NCI-H69 (cell line): ENCODE results near the gene SEMA3A.
"Not testable (repeated sequence)": the region's sequence is repeated elsewhere in the genome, so short reads cannot be mapped to it uniquely, and the experiment has no call there.

Experiments
- DNase-seq: peaks from one replicate; lab custom pipeline; 2025; lab: John Stamatoyannopoulos, UW

SEMA3A gene

GRCh38 chr7:84194484-84195271 lies at the start of gene SEMA3A:
Gene SEMA3A, minus strand, starts transcription at chr7:84194789. Its CDS starts 203 bp downstream, at chr7:84194586.
- DNase-seq: peak; percentile 86

- DNase-seq: not testable (repeated sequence)
Measured at GRCh38 chr7:84243037-84243436, 48.4 kb upstream of the SEMA3A start.

DNA sequence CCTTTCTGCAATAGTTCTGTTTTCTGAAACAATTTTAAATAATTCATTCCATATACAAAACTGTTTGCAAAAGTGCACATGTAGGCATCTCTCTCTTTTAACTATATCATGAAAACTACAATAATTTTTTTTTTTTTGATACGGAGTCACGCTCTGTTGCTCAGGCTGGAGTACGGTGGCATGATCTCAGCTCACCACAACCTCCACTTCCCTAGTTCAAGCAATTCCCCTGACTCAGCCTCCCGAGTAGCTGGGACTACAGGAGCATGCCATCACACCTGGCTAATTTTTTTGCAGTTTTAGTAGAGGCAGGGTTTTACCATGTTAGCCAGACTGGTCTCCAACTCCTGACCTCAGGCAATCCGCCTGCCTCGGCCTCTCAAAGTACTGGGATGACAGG lies 44.0 kb upstream of the SEMA3A start:
- DNase-seq: no peak

DNA sequence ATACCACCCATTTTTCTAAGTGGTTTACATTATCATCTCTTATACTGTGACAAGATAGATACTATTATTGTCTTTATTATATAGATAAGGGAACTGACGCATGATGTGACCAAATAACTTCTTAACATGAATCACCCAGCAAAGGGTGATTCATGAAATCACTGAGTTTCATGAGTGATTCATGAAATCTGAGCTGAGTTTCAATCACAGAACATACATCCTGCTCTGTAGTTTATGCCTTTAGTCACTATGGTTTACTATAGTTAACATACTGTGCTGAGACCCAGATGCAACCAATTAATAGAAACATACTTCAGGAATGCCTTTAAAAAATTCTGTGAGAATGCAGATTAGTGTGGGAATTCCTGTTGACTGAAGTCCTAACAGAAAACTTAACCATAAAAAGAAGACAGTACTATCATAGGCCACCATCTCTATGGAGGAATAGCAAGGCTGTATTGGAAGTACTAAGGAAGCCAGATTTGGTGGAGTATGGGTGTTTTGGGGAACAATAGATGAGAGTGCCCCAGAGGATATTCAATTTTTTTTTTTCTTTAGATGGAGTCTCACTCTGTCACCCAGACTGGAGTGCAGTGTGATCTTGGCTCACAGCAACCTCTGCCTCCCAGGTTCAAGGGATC lies 43.1 kb upstream of the SEMA3A start:
- peak; percentile 31 for DNase-seq

- no peak for DNase-seq
Measured at GRCh38 chr7:84236398-84236797, 41.8 kb upstream of the SEMA3A start.

DNA sequence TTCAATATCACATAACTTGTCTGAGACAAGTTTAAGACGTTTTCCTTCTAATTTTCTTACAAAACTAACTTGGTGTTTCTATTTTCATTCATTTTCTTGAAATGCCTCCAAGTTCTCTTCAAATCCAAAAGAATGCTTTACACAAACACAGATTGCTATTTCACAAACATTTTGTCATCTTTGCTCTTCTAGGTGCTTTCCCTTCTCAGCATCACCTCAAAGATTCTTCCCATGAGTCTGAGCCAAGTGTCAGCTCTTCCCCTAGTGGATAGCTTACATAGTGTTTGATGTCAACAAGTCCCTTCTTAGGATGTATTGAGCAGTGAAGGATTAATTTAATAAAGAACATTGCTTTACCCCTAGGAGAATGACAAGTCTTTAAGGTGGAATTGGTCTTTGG lies 38.1 kb upstream of the SEMA3A start:
- peak; percentile 20 for DNase-seq

- no peak for DNase-seq
Measured at GRCh38 chr7:84231157-84231556, 36.6 kb upstream of the SEMA3A start.

DNA sequence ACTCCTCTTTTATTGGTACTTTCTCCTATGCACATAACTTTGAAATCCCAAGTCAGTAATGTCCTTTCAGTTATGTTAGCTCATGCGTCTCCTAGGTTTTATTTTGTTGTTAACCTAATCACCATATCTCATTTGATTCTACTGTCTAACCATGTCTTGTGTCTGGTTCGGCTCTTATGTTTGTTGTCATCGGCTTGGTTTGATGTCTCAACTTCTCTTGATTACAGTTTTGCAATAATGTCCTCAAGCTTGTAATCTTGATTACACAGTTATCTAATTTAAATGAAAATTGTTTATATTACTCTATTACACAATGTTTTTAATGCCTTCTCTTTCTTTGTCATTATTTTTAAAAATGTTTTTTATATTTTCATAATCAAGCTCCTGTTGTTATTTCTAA lies 35.9 kb upstream of the SEMA3A start:
- DNase-seq: no peak

GRCh38 chr7:84228526-84228925 lies 33.9 kb upstream of the SEMA3A start:
- peak; percentile 55 for DNase-seq

DNA sequence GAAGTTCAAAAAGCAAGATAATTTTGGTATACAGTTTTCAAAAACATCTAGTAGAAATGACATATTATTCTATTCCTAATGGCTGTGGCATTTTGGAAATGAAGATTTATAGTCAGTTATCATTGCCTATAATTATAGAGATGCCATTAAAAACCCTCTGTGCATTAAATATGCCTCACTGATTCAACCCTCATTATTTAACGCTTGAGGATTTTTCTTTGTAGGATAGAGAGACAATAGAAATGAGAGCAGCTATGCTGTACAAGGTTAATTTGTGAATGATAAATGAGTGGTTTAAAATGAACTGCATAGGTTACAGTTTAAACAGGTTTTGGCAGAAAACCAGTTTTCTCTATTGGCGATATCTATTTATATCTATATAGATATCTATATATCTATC lies 32.2 kb upstream of the SEMA3A start:
- peak; percentile 95 for DNase-seq

DNA sequence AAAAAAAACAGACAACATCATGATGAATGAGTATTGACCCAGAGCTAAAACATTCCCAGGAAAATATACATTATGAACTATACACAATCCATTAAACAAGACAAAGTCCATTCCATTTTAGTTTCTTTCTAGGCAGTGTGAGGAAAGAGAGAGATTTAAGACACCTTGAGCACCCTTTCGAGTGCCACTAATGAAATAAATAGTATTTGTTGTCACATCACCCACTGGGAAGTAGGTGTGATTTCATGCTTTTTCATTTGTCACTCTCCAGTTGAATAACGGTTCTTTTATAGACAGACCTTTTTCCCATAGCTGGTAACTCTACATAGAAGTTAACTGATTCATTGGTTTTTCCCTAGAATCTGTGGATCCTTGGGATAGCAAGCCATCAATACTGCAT lies 29.9 kb upstream of the SEMA3A start:
- DNase-seq: no peak

- DNase-seq: no peak
Measured at GRCh38 chr7:84219310-84219709, 24.7 kb upstream of the SEMA3A start.

DNA sequence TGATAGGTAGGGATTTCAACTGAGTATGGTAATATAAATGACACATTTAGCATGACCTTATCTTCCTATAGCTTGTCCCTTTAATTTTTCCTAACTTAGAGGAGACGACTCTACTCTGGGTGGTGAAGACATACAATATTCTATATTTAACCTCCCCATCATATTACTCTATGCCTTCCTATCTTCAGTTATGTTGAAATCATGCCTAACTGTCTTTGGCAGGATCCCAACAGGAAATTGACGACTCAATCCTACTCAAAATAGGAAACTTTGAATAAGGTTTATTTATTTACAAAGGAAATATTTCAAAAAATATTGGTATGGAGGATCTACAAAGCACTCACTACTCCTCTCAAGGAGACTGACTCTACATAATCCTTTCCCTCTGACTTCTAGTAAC lies 24.1 kb upstream of the SEMA3A start:
- DNase-seq: peak; percentile 12

DNA sequence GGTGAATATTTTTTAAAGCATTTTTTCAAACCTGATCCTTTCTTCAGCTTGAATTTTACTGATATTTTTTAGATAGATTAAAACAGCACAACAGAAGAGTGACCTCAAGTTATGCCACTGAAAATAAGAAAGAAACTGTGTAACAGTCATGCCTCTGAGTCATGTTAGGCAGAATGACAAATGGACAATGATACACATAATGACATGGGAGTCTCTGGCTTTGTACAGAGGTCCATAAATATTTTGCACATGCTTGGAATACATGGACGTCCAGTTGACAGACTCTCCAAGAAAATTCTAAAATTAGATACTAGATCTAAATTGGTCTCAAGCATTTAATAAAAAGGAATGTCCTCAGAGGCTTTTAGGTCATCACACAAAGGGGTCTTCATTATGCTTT lies 21.9 kb upstream of the SEMA3A start:
- DNase-seq: no peak

DNA sequence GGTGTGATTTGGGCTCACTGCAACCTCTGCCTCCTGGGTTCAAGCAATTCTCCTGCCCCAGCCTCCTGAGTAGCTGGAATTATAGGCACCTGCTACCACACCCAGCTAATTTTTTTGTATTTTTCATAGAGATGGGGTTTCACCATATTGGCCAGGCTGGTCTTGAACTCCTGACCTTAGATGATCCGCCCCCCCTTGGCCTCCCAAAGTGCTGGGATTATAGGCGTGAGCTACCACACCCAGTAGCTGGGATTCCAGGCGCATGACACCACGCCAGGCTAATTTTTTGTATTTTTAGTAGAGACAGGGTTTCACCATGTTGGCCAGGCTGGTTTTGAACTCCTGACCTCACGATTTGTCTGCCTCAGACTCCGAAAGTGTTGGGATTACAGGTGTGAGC lies 20.2 kb upstream of the SEMA3A start:
- DNase-seq: not testable (repeated sequence)

DNA sequence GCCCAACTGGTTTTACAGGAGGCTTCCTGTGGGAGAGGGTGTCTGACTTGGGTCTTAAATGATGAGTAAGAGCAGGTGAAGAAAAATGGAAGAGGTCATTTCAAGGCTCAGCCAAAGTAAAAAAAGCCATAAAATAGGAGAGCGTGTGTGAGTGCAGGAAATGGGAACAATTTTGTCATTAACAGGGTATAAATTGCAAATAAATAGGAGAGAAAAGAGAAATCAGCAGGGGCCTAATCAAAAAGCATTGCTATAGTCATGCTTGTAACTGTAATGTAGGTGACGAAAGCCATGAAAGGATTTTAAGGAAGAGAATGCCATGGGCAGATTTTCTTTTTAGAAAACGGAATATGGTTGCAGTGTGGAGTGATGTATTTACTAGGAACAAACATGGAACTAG lies 15.7 kb upstream of the SEMA3A start:
- peak; percentile 24 for DNase-seq

- DNase-seq: no peak
Measured at GRCh38 chr7:84209006-84209405, 14.4 kb upstream of the SEMA3A start.

- peak; percentile 36 for DNase-seq
Measured at GRCh38 chr7:84207615-84208014, 13.0 kb upstream of the SEMA3A start.

GRCh38 chr7:84207025-84207424 lies 12.4 kb upstream of the SEMA3A start:
- DNase-seq: peak; percentile 72

- peak; percentile 28 for DNase-seq
Measured at GRCh38 chr7:84204655-84205054, 10.1 kb upstream of the SEMA3A start.

DNA sequence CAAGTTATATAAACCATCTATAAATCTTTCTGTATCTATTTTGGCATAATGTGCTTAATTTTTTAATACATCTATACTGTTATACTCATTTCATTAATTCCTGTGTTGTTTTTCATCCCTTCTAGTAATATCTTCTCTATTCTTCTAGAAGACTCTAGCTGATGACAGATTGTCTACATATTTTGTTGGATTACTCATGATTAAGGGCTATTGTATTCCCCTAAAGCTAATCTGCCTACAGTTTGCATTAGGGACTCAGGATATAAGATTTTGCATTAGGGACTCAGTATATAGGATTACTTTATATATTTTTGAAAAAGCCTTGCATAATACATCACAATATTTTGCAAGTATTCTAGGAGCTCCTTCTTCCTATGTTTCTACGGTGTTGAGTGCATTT lies 8.3 kb upstream of the SEMA3A start:
- DNase-seq: no peak

DNA sequence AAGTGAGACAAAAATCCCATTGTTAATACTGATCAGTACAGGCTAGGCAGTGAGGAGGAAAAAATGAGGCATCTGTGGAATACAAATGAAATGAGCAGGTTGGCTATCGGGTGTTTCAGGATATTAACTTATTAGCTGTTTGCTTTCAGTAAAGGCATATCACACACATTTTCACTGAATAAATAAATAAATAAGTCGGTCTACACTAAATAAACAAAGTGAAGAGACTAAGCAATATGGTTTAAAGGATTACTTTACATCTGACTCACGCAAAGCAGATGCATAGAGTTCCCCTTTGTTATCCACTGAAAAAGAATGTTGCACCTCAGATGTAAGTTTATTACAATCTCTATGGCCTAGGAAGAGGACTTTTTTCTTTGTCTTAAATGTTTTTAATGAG lies 6.3 kb upstream of the SEMA3A start:
- DNase-seq: peak; percentile 39

DNA sequence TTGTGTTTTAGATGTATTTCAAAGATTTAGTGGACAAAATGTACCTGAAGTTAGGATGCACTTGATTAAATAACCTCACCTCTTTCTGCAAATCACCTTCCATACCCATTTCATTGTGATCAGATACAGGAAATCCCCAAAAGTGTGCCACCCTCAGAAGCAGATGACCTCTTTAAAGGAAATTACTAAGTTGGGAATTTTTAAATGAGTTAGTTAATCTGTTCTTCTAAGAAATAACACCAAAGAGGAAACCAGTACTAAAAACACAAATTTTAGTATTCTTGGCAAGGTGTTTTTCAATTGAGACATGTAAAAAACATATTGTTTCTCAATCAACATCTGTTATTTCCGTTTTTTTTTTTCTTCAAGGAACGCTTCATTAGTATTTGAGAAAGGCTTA lies 4.6 kb upstream of the SEMA3A start:
- no peak for DNase-seq

- DNase-seq: peak; percentile 31
Measured at GRCh38 chr7:84196084-84196503, 1.5 kb upstream of the SEMA3A start.
